Adrenal gland (tissue), 12 donors: ENCODE data around the gene ZNF697. TPM values are rescaled to one million over a fixed set of nuclear protein-coding genes. Genes with fewer than 3 reads are reported as not detected.

Source experiments
- DNase-seq, 7 donors: peaks; one replicate each; pipeline ENCODE4 v3.0.0-alpha.2; 2019 to 2020
- H3K27ac ChIP-seq, 5 donors: fragments of 200-600 bp; sonication (generic) in 4 of 5; 1 replicate in 3 of 5; 2 replicates in 2 of 5; pipeline versions ENCODE4 v1.5.1 to v1.8.0; 2016 to 2020; ENCODE audit warnings: mild to moderate bottlenecking in 1 of 5
- H3K27me3 ChIP-seq: fragments of 200-600 bp; 2 replicates; pipeline ENCODE4 v1.8.0; 2021
- H3K36me3 ChIP-seq, 2 donors: fragments of 200-600 bp; replicated peaks in 1 of 2; 1 replicate in 1 of 2; 2 replicates in 1 of 2; pipeline versions ENCODE4 v1.5.1 to v1.8.0; 2018 to 2022
- H3K4me1 ChIP-seq, 2 donors: fragments of 200-600 bp; replicated peaks in 1 of 2; 1 replicate in 1 of 2; 2 replicates in 1 of 2; pipeline versions ENCODE4 v1.5.1 to v1.8.0; 2018 to 2021
- H3K4me3 ChIP-seq, 4 donors: fragments of 200-600 bp; sonication (generic) in 3 of 4; one replicate each; pipeline ENCODE4 v1.5.1; 2016 to 2018
- H3K9me3 ChIP-seq, 3 donors: fragments of 200-600 bp; sonication (generic) in 1 of 3; replicated peaks in 1 of 3; 1 replicate in 2 of 3; 2 replicates in 1 of 3; pipeline versions ENCODE4 v1.5.1 to v1.8.0; 2016 to 2021
- POLR2A ChIP-seq, 2 donors: fragments of 450-650 bp; IDR thresholded peaks; one replicate each; pipeline ENCODE4 v1.6.1; 2017; ENCODE audit warnings: antibody characterized with exemption in 2 of 2, mild to moderate bottlenecking in 2 of 2, moderate library complexity in 1 of 2
- WGBS, 4 donors: extraction: QIAGEN DNeasy Blood & Tissue Kit in 2 of 4; methylation state at CpG; one replicate each; pipeline versions ENCODE4 v1.1.5 to v1.1.7; 2013 to 2017; 5-methylcytosine and 5-hydroxymethylcytosine counted together
- intact Hi-C, 2 donors: fragments of 100-400 bp; cut with DNase I; formaldehyde crosslinking; loops; one replicate each; pipeline versions ENCODE4 v1.14.1 to v1.15.0; 2022 to 2023
- polyA plus RNA-seq, 3 donors: library from polyadenylated mRNA; stranded (reverse); fragments of 200-250 nt in 2 of 3; fragments of 350-450 nt in 1 of 3; fragmentation: Illumina TruSeq in 1 of 3; extraction: RNeasy Lipid Tissue Mini Kit (QIAGEN cat#74804) in 1 of 3; gene quantifications; one replicate each; pipeline ENCODE4 v1.2.3, GENCODE V29; 2013 to 2014
- total RNA-seq, 9 donors: library from RNA; depleted of rRNA in 4 of 9; stranded (reverse); fragments of >200 nt in 4 of 9; fragments of 120-200 nt in 1 of 9; fragmentation: NEBNext Ultra II Directional in 1 of 9; extraction: Animal tissue kit (Norgen Biotek cat#: 25700) in 1 of 9; gene quantifications; one replicate each; pipeline versions ENCODE4 v1.1.0 to v1.2.4, GENCODE V29; 2013 to 2023
- TF ChIP-seq, protein P1 (sequence below), 6 experiments: fragments of 450-650 bp in 4 of 6; fragments of 200-600 bp in 2 of 6; sonication (generic) in 1 of 6; IDR thresholded peaks; 1 replicate in 5 of 6; 2 replicates in 1 of 6; pipeline versions ENCODE4 v1.5.1 to v1.8.0; 2016 to 2021; ENCODE audit warnings: antibody characterized with exemption in 6 of 6, mild to moderate bottlenecking in 2 of 6, moderate library complexity in 1 of 6
- donor health status: healthy with polysubstance abuse.
- donor health status: Bipolar disorder and iron deficiency.
- donor health status: DM: yes; HTN: yes; CAD: no.
- donor health status: DM: no; HTN: no; CAD: no.
- donor health status: DM: no; HTN: no; CAD: no.
- donor health status: DM: yes; HTN: yes; CAD: no.

Gene ZNF697
- total and polyA plus RNA-seq, 12 donors, result 1.7 to 14.5 (median 5.3) TPM

DNA sequence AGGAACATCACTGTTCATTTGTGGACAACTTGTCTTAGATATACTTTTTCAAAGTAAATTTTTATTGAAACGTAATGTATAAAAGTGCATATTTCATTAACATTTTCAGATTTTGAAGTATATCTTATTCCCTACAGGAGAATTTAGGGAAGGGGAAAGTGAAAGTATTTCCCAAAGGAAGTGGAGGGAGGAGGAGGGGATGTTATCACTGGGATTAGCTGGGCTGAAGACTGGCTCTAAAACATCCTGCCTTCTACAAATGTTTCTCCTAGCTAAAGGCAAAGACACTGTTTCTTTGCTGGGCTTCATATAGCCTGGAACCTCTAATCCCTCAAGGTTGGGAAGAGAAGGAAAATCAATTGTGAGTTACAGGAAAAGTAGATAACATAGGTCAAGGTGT lies 7.1 kb upstream of the ZNF697 start:
- Histone ChIP-seq H3K36me3 (no peaks in the 10 kb centered on the region), H3K4me3 (no peak overlapping the region), H3K27ac (peak overlapping the region in 1 of 5 donors; percentile 44), H3K27me3 (no peaks in the 10 kb centered on the region), H3K4me1 (peaks cover 0 to 13% of the 10 kb centered on the region in 2 donors), H3K9me3 (no peaks in the 10 kb centered on the region)
- intact Hi-C loops, result no loop called here
- DNase-seq, result no peak
- TF ChIP-seq POLR2A (IDR thresholded peaks at IDR 0.05), result no peak
- TF ChIP-seq, protein P1, sequence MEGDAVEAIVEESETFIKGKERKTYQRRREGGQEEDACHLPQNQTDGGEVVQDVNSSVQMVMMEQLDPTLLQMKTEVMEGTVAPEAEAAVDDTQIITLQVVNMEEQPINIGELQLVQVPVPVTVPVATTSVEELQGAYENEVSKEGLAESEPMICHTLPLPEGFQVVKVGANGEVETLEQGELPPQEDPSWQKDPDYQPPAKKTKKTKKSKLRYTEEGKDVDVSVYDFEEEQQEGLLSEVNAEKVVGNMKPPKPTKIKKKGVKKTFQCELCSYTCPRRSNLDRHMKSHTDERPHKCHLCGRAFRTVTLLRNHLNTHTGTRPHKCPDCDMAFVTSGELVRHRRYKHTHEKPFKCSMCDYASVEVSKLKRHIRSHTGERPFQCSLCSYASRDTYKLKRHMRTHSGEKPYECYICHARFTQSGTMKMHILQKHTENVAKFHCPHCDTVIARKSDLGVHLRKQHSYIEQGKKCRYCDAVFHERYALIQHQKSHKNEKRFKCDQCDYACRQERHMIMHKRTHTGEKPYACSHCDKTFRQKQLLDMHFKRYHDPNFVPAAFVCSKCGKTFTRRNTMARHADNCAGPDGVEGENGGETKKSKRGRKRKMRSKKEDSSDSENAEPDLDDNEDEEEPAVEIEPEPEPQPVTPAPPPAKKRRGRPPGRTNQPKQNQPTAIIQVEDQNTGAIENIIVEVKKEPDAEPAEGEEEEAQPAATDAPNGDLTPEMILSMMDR (IDR thresholded peaks at IDR 0.05), result no peak
- WGBS, 4 donors, result 58 to 78% (median 62%) methylated on average over 1 of the region's 1 CpG

DNA sequence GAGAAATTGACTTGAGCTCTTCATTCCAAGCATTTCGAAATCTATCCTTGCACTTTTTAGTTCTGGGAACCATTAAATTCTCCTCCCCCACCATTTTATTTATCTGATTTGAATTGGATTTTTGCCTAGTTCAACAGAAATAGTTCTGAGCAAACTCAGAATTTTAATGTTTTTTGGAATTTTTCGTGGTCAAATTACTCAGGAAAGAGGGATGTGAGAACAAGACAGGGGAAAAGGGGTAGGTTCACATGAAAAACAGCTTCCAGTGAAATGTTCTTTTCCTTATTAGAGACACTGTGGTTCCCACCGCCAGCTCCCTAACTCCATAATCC lies 5.7 kb upstream of the ZNF697 start:
- DNase-seq, result no peak
- no peak for TF ChIP-seq POLR2A (IDR thresholded peaks at IDR 0.05)
- TF ChIP-seq, protein P1 (IDR thresholded peaks at IDR 0.05), result no peak
- intact Hi-C loops, result no loop called here
- Histone ChIP-seq H3K4me1 (peaks cover 0 to 16% of the 10 kb centered on the region in 2 donors), H3K27ac (peak overlapping the region in 1 of 5 donors; percentile 31), H3K36me3 (no peaks in the 10 kb centered on the region), H3K4me3 (no peak overlapping the region), H3K9me3 (no peaks in the 10 kb centered on the region), H3K27me3 (no peaks in the 10 kb centered on the region)
- 49 to 70% (median 64%) methylated on average over 3 of the region's 3 CpGs for whole genome bisulfite sequencing, 4 donors

DNA sequence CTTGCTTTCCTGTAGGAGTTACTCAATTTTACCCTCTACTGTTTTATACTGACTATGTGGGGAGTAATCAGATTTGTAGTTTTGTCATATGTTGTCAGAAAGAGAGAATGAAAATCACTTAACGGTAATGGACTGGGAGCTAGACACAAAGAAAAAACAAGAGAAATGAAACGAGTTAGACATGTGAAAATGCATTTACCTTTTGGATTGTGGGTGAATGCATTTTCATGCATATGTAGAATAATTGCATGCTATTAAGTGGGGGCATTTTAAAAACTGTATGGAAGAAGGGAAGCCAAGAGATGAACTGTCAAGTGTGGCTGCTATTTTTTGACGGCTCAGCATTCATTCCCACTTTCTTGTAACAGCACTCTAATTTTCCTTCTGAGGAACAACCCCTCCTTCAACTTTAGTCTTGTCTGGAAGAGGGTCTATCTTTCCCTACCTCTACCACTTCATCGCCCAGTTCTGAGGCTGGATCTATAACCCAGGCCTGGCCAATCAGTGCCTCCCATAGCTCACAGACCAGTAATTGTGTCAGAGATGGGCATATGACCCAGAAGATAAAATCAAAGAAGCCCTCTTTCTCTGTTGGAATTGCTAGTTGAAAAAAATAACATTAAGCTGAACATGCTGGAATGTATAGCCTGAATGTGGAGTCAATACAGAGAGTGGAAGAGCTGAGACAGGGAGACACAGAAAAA lies 5.2 kb upstream of the ZNF697 start:
- DNase-seq, result no peak
- H3K4me1 ChIP-seq, result peaks cover 0 to 19% of the 10 kb centered on the region in 2 donors
- no peaks in the 10 kb centered on the region for H3K9me3 ChIP-seq
- no peaks in the 10 kb centered on the region for H3K27me3 ChIP-seq
- no peak overlapping the region for H3K4me3 ChIP-seq
- H3K36me3 ChIP-seq, result no peaks in the 10 kb centered on the region
- TF ChIP-seq, protein P1 (IDR thresholded peaks at IDR 0.05), result no peak
- intact Hi-C loops, result no loop called here
- 80 to 91% (median 88%) methylated on average over 4 of the region's 4 CpGs for WGBS, 4 donors
- H3K27ac ChIP-seq, result no peak overlapping the region

DNA sequence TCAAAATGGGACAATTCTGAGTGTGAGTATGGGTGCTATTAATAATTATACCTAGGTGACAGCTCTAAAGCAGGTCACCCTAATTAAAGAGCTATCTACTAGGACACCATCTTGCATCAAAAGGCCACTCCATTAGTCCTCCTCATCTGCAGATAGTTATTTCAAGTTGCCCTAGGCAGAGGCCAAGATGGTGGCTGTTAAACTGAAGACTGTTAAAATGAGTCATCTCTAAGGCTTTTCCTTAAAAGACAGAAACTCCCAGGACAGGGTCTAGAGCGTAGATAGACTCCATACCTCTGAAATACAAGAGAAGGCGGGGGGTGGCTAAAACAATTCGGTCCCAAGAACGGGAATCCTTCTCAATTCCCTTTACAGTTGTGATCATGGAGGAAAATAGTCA lies 4.5 kb upstream of the ZNF697 start:
- no peak overlapping the region for H3K27ac ChIP-seq
- peaks cover 0 to 19% of the 10 kb centered on the region in 2 donors for H3K4me1 ChIP-seq
- no peak for DNase-seq
- H3K9me3 ChIP-seq, result no peaks in the 10 kb centered on the region
- intact Hi-C loops, result no loop called here
- H3K27me3 ChIP-seq, result no peaks in the 10 kb centered on the region
- no peak overlapping the region for H3K4me3 ChIP-seq
- 95 to 97% (median 97%) methylated on average over 4 of the region's 4 CpGs for WGBS, 4 donors
- no peak for TF ChIP-seq POLR2A (IDR thresholded peaks at IDR 0.05)
- TF ChIP-seq, protein P1 (IDR thresholded peaks at IDR 0.05), result no peak
- no peaks in the 10 kb centered on the region for H3K36me3 ChIP-seq
